HG03045 (cell line): ENCODE results near the gene PSMA1.
"Not testable (repeated sequence)": the region's sequence is repeated elsewhere in the genome, so short reads cannot be mapped to it uniquely, and the experiment has no call there.

Experiments
- ATAC-seq: cut with Tn5 transposase; IDR thresholded peaks from one replicate; pipeline ENCODE4 v1.9.1; 2021; ENCODE audit warnings: mild to moderate bottlenecking, moderate library complexity; ENCODE audit not compliant: unreplicated experiment

Gene PSMA1

DNA sequence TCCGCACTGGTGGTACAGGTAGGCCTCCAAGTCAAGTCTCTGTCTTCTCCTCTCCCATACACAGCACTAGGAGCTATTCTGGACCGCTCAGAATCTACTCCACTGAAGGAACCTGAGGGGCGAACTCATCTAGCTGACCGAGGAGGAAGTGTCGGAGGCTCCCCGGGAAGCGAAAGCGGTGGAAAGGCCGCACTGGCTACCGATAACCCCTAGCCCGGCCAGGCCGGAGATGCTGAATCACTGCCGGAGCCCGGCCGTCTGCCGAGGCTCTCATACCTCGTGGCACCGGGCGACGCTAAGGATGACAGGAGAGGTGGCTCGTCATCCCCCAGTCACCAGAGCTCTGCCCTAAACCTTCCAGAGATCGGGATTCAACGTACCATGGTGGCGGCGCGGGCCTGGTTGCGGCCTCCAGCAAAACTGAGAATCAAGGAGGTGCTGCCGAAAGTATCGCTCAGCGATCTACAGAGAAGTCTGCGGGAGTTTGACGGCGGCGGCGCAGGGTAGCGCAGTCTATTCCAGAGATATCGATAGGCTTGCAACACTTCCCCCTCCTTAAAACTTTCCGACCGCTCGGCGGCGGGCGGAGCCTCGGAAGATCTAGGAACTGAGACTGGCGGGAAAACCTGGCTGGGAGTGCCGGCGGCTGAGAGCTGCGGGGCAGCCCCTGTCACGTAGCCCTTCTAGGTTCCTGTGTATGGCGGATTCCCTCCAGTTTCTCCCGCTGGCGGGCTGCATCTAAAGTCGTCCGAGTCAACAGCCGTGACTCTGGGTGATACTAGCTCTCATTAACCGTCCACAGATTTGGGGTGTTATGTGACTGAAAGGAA is at the start of gene PSMA1:
Gene PSMA1 (minus strand): TSS at position 470 of the 830 bp plus-strand sequence. CDS start 87 bp downstream, at position 383.
- peak; percentile 91 for ATAC-seq

DNA sequence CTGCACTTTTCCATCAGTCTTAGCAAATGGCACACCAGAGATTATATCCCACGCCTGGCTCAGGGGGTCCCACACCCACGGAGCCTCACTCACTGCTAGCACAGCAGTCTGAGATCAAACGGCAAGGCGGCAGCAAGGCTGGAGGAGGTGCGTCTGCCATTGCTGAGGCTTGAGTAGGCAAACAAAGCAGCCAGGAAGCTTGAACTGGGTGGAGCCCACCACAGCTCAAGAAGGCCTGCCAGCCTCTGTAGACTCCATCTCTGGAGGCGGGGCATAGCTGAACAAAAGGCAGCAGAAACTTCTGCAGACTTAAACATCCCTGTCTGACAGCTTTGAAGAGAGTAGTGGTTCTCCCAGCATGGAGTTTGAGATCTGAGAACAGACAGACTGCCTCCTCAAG is 49.3 kb upstream of the PSMA1 start:
- not testable (repeated sequence) for ATAC-seq

DNA sequence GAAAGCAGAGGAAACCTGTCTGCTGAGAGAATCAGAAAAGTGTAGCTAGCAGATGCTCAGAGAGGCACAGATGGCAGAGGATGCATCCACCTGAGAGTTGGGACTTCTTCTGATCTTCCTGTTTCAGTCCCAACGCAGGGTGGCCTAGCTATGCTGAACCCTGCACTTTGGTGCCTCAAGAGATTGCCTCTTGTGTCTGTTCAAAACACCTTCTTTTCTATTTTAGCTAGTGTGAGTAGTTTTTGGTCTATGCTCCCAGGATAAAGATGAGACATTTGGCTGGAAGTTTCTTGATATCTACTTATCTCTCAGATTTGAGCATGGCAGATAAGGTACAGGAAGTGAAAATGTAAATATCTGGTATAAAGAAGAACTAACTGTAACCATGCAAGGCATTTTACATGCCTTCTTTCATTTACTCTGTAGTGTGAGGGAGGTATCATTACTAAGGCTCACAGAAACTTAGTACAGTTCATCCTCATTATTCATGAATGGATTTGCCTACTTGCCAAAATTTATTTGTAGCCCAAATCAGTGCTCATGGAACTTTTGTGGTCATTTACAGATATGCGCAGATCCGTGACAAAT is 47.0 kb upstream of the PSMA1 start:
- ATAC-seq = no peak

DNA sequence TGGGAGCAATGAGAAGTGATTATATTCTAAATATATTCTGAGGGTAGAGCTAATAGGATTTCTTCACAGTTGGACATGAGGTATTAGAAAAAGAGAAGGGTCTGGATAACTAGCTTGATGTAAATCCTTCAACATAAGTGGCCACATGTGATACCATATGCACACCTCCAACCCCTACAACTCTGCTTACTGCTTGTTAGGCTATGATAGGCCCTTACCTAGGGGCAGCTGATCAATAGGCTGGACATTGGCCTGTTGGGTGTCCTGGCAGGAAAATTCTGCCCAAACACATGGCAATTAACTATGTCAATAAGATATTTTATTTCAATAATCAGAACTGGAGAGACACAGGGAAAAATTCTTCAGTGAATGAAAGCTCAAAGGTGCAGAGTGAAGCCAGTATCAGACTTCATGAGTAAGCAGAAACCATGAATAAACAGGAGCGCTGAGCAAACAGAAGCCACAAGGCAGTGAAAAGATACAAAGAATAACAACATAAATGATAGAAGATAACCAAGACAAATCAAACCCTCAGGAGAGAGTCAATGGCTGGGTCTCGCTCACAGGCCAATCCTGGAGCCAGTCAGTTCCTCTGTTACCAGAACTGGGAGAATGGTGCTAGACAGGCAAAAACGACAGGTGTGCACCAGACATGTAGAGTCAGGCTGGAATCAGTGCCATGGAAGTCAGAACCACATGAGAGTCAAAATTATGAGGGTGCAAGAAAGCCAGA is 46.3 kb upstream of the PSMA1 start:
- no peak for ATAC-seq

DNA sequence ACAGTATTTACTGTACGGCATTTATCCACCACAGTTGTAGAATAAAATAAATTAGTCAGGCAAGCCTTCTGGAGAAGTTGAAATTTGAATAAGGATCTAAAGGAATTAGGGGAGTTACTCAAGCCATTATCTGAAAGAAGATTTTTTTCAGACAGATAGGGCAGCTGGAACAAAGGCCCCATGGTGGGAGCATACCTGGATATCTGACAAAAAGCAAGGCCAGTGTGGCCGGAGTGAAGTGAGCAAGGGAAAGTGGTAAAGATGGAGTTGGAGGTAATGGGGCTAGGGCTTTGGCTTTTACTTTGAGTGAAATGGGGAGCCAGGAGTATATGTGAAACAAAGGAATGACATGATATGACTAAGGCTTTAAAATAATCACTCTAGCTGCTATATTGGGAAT is 45.7 kb upstream of the PSMA1 start:
- ATAC-seq = no peak

DNA sequence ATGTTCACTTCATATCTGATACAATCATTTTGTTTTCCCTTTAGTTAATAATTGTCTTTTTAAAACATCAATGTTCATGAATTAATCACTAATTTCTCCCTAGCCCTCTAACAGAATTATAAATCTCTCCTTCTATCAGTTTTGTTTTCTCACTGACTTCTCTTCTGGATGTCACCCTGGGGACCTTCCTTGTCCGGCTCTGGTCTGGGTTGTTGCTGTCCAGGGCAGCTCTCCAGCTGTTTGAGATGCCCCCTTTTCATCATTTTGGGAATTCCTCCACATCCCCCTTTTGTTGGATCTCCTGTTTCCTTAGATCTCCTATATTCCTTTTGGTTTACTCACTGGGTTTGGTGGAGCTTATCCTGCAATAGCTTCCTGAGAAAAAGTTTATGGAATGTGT is 35.6 kb upstream of the PSMA1 start:
- ATAC-seq = no peak

DNA sequence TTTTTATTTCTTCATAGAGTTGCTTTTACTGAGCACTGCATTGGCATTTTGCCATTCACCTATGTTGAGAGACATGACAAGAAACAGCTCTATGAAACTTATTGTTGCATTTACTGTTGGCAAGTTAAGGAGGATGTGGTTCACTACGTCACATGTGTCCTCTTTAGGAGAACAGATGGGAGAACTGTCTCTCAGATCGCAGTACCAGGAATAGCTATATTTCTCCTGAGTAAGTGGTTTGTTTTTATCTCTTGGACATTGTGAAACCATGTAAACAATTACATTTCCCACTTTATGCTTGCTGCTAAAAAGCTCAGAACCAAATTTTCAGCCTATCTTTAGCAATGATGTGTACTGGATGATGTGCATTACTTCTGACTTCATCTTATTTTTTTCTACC is 34.8 kb upstream of the PSMA1 start:
- ATAC-seq = no peak

DNA sequence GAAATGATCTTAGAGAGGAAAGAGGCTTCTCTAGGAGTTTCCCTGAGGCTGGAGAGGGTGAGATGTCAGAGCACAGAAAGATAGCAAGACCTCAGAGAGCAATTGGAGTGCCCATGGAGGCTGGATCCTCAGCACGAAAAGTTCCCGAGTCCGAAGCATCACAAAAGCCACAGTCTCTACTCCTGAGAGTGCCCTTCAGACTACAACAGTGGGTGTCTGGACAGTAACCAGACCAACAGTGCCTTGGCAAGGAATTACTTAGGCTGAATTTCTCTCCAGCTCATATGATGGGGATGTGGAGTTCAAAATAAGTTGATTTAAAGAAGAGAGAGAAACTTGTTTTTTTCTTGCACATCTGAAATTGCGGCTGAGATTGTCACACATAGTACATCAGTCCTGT is 31.9 kb upstream of the PSMA1 start:
- no peak for ATAC-seq

DNA sequence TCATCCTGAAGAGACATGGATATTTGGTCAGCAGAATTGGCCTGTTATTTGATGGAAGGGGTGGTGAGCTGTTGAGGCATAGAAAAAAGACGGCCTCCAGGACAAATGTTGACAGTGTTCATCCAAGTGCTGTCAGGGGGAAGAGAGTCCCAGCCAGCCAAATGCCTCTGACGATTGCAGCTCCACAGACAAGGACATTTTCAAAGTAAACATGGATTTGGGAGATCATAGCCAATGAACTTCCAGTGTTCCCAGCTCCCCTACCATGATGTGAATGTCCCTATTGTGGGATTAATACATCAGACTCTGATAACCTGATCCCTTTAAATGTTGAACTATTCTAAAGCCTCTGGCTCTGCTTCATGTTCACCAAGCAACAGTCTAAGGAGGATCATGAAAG is 31.2 kb upstream of the PSMA1 start:
- no peak for ATAC-seq

DNA sequence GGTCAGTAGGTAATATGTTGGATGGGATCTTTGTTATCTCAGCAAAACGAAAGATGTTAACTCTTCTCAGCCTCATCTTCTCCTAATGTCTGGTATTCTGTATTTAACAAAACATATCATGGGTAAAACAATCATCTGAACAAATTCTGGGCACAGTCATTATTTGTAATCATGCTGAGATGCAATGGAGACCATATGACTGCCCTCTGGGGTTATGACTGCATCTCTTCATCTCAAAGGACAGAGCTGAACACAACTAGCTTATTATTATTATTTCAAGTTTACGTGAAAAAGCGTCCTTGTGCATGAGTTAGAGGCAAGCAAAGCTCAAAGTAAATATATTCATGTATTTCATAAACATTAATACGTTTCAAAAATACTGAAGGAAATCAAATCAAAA is 29.7 kb upstream of the PSMA1 start:
- no peak for ATAC-seq

DNA sequence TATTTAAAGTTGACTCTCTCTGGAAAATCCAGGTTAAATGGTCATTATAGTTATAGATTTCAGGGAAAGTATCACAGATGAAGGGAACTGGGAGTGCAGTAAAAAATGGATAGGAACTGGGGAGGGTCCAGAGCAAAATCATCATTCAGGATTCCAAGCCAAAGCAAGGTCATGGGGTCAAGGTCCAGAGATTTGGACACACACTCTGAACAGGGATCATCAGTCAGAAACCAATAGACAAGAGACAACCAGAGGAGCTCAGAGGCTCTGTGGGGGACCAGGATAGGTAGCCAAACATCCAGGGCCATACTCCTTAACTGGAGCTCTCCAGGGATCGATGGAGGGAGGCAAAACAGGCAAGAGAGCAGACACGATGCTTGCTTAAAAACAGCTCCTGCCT is 27.3 kb upstream of the PSMA1 start:
- ATAC-seq = no peak

DNA sequence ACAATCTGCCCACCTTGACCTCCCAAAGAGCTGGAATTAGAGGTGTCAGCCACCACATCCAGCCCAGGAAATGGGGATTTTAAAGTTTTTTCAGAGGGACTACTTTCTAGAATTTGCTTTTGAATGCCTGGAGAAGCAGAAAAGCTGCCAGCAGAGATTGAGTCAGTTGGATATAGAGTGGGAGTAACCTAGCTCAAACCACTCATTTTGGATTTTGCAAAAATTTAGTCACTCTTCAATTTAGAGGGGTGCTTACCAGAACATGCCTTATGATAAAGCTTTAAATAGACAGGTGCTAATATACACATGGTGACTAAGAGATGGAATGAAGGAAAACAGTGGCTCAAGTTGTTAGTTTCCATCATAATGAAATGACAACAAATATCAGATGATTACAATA is 26.5 kb upstream of the PSMA1 start:
- ATAC-seq = no peak

DNA sequence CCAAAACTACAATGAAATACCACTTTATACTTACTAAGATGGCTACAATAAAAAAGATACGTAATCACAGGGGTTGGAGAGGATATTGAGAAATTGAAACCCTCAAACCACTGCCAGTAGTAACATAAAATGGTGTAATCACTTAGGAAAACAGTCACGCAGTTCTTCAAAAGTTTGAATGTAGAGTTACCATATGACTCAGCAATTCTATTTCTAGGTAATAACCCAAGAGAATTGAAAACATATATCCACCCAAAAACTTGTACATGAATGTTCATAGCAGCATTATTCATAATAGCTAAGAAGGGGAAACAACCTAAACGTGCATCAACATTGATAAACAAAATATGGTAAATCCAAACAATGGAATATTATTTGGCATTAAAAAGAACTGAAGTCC is 24.4 kb upstream of the PSMA1 start:
- peak; percentile 73 for ATAC-seq

DNA sequence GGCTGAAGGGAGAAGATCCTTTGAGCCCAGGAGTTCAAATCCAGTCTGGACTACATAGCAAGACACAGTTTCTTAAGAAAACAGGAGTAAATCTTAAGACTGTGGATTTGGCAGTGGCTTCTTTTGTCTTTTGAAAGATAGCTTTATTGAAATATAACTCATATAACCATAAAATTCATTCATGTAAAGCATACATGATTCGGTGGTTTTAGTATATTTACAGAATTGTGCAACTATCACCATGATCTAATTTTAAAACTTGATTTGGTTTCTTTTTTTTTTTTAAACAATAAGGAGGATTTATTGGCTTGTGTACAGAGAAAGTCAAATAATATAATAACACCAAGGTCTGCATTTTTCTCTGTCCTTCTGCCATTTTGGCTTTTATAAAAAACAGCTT is 23.1 kb upstream of the PSMA1 start:
- no peak for ATAC-seq

DNA sequence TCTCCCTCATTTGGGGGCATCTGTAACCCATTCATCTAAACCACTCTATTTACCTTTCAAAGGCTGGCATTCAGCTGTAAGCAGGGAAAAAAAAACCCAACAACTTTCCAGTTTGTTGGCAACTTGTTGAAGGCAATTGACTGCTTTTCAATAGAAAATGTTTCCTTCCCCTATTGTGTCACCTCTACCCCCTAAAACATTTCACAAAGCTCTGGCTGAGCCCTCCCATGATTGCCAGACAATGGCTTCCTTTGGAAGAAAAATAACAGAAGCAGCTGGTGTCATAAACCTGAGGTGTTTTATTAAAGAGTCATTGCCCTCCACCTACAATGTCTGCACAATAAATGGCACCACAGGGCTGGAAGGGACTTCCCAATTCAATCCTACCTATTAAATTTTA is 22.1 kb upstream of the PSMA1 start:
- no peak for ATAC-seq

DNA sequence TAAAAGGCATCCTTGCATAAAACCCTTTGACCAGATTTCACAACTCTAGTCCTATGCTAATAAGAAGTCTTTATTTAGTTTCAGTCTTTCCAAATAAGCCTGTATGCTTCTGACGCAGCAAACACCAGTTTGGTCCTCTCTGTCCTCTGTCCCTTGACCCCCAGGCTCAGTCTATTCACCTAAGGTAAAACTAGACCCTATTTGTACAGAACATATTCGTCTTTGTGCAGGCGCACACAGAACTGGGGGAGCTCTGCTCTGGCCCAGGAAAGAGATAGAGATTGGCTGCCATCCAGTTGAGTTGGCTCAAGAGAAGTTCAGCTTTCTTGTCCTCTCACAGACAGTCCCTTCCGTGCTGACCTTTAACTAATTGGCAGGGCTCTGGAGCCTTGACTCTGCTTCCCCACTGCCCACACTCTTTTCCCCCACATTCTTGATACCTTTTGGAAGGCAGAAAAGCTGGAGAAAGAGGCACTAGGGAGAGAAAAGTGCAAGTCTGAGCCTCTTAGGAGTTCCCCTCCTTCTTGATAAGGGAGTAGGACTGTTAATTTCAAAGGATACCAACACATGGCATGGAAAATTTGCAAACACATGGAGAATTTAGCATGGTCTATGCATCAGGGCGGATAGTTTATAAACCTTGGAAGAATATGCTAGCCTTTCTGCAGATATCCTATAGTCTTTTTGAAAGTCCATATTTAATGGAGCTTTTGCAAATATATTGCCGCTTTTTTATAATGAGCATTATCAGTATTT is 21.2 kb upstream of the PSMA1 start:
- ATAC-seq = no peak

DNA sequence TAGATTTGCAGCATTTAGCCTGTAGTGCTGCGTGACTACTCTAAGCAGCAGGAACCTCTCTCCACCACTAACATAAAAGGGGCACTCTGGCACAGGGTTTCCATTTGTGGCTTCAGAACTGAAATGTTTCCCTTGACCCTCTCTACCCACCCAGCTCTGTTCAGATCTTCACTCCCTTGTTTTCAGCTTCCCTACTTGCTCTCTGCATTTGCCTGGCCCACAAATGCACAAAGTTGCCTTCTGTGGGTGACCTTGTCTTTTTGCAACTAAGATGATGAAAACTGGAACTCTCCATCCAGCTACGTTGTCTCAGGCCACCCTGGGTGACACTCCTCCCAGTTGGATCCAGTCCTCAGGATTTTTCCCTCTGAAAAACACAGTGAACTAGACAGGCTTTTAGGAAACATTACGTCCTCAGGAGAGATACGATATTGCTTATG is 19.8 kb upstream of the PSMA1 start:
- ATAC-seq = no peak

DNA sequence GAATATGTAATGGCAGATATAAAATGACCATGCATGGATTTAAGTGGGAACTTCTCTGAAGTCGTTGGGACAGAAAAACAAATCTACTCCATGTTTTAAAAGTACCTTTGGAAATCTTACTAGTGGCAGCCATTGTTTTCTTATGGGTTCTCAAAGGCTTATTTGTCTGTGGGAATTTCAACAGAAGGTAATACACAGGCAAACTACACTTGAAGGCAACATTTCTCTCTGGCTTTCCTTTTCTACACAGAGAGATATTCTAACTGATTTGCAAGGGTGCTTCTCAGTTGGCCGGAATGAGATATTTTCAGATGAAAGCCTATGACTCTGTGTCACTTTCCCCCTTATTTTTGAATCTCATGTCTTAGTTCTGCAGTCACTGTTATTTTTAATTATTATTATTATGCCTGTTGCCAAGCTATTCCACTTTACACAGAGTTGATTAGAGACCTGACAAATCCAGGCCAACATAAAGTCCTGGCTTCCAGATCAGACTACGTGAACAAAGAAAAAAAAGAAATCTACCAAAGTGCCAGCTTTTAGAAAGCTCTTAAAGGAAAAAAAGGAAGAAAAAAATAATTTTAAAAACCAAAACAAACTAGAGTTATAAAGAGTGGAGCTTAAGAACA is 18.9 kb upstream of the PSMA1 start:
- no peak for ATAC-seq

DNA sequence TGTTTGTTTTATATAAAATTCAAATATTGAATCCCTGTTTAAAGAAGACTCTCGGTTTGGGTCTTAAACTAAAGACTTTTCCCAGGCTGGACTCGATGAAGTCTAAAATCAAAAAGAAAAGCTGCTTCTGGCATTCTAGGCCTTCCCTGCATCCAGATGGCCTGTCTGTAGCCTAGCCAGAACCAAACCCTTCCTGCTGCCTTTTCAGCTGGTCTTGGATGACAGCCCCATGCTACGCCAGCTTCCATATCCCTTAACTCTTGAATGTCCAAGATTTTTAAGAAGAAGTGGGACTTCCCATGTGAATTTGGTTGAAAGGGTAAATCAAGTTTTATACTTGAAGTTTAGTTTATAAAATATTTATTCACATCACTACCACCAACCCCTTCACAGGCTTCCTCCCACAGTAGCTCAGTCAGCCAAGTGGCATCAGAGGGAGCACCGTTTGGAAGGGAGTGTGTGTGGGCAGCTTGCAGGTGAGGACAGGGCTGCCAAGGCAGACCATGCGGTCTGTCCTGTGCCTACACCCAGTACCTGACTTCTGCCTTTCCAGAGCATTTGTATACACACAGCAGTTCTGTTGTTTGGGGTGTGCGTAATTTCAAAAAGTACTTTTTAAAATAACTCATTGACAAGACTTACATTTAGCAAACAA is 18.2 kb upstream of the PSMA1 start:
- no peak for ATAC-seq

DNA sequence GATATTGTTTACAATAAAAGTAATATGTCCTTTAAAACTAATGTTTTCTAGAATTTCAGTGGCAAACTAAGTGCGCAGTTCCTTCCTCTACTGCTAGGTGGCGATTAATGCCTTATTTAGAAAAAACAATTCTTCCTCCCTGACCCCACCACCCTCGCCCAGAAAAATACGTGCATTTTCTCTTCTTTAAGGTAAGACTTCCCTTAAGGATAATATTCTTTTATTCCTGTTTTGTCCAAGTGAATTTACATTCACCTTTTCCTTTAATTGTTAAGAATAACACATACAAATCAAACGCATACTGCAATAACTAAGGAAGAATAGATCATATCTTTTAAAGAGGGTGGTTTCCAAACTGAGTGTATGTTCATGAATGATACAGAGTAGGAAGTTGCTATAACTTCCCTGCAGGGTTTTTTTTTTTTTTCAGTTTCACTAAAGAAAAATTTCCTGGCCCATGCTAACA is 17.0 kb upstream of the PSMA1 start:
- peak; percentile 57 for ATAC-seq
